RWPE1 (cell line): ENCODE data around the gene SCYGR6.

Experiments
- CTCF ChIA-PET: fragments of 350-600 bp; sonication (Branson Sonifier 250); formaldehyde crosslinking; extraction: SDS; loops from one replicate; lab custom pipeline; 2021; lab: Yijun Ruan, JAX
- POLR2A ChIA-PET: fragments of 400-600 bp; formaldehyde crosslinking; extraction: SDS; loops from one replicate; lab custom pipeline; 2020; ENCODE audit warnings: antibody characterized with exemption; ENCODE audit not compliant: low non-redundant PET; lab: Yijun Ruan, JAX
- DNase-seq: peaks from one replicate; pipeline ENCODE4 v3.0.0; 2012; ENCODE audit warnings: low spot score
- H3K27ac ChIP-seq: fragments of 450-650 bp; 2 replicates; pipeline ENCODE4 v1.5.1; 2017
- TF ChIP-seq, protein P1 (sequence below): fragments of 450-650 bp; conservative IDR thresholded peaks from 2 replicates; pipeline ENCODE4 v1.5.1; 2017; ENCODE audit warnings: low read depth, mild to moderate bottlenecking

Gene SCYGR6

DNA sequence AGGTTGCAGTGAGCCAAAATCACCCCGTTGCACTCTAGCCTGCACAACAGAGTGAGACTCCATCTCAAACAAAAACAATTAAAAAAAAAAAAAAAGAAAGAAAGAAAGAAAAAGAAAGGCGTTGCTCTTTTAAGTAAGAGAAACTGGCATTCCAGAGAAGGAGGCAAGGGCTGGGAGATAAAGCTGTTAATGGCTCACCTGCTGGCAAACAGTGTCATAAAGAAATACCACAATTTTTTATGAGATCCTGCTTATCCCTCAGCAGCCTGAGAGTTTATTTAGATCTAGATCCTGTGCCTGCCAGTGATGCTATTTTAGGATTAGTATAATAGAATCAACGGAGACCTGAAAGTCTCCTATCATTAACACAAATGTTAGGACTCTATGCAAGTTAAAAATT is 23.0 kb downstream of the SCYGR6 start:
- POLR2A ChIA-PET: no interaction called here
- CTCF ChIA-PET: no interaction called here
- TF ChIP-seq, protein P1, sequence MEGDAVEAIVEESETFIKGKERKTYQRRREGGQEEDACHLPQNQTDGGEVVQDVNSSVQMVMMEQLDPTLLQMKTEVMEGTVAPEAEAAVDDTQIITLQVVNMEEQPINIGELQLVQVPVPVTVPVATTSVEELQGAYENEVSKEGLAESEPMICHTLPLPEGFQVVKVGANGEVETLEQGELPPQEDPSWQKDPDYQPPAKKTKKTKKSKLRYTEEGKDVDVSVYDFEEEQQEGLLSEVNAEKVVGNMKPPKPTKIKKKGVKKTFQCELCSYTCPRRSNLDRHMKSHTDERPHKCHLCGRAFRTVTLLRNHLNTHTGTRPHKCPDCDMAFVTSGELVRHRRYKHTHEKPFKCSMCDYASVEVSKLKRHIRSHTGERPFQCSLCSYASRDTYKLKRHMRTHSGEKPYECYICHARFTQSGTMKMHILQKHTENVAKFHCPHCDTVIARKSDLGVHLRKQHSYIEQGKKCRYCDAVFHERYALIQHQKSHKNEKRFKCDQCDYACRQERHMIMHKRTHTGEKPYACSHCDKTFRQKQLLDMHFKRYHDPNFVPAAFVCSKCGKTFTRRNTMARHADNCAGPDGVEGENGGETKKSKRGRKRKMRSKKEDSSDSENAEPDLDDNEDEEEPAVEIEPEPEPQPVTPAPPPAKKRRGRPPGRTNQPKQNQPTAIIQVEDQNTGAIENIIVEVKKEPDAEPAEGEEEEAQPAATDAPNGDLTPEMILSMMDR: no peak
- no peak for DNase-seq
- no peak overlapping the region for H3K27ac ChIP-seq

DNA sequence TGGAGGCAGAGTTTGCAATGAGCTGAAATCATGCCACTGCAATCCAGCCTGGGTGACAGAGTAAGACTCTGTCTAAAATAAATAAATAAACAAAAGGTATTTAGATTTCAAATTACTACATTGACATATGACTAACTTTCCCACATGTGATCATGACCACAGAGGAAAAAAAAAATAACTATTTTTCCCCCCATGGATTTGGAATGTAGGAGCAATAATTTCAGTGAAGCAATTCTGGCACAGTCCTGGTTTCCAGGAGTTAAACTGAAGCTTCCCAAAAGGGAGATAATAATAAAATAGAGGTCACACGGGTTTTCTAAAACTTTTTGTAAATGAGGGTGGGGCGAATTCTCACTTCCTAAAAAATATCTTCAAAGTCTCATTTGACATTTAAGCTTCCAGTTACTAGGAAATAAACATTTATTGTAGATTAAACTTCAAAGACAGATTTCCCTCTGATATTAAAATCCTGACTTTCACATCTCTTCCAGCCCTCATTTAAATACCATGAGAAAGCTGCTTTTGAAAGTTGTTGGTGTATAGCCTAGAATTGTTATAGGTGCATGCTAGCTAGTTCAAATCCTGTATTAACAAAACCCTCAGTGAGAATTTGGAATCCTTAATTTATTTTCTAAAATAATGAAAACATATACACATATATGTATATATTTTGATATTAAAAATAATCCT is 27.4 kb downstream of the SCYGR6 start:
- POLR2A ChIA-PET: no interaction called here
- DNase-seq: no peak
- no peak overlapping the region for H3K27ac ChIP-seq
- CTCF ChIA-PET: no interaction called here
- TF ChIP-seq, protein P1: no peak

DNA sequence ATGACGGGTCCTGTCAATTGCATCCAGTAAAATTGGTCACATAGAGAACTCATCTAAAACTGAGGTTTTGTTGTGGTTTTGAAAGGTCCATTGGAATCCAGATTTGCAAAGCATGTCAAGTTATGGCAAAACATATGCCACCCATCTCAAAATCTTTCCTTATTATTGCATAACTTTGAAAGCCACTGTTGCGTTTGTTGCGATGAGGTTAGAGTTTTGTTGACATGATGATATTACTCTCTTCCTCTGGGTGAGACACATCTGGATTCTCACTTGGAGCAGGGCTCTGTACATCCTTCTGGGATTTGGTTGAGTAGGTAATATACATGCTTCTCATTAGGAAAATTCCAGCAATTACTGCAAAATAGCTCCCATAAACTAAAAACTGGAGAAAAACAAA is 37.4 kb downstream of the SCYGR6 start:
- no peak overlapping the region for H3K27ac ChIP-seq
- DNase-seq: no peak
- ChIA-PET POLR2A (no interaction called here), CTCF (no interaction called here)
- TF ChIP-seq, protein P1: no peak

DNA sequence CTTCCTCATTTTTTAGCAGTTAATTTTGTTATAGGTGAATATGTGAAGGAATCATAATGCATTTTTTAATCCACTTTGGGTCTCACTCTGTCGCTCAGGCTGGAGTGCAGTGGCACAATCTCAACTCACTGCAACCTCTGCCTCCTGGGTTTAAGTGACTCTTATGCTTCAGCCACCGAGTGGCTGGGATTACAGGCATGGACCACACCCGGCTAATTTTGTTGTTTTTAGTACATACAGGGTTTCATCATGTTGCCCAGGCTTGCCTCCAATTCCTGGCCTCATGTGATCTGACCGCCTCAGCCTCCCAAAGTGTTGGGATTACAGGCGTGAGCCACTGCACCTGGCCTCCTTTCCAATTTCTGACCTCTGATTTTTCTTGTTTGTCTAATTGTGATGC is 40.3 kb downstream of the SCYGR6 start:
- TF ChIP-seq, protein P1: no peak
- H3K27ac ChIP-seq: no peak overlapping the region
- POLR2A ChIA-PET: no interaction called here
- DNase-seq: no peak
- CTCF ChIA-PET: no interaction called here

DNA sequence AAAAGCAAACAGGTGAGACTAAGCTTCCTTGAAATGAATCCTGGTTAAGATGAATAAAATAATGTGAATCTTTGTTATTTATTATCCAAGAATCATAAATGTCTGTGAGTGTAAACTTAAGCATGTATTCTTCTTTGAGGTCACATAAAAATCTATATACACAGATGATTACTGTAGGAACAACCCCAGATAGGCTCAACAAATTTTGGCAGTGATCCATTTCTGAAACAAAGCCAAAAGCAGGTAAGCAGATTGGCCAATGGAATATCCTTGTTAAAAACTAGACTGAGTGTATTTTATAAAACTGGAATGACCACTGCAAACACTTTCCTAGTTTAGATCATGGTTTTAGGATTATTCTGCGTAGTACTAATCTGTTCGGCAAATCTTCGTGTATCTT is 46.6 kb downstream of the SCYGR6 start:
- POLR2A ChIA-PET: no interaction called here
- DNase-seq: no peak
- H3K27ac ChIP-seq: no peak overlapping the region
- CTCF ChIA-PET: no interaction called here
- TF ChIP-seq, protein P1: no peak

DNA sequence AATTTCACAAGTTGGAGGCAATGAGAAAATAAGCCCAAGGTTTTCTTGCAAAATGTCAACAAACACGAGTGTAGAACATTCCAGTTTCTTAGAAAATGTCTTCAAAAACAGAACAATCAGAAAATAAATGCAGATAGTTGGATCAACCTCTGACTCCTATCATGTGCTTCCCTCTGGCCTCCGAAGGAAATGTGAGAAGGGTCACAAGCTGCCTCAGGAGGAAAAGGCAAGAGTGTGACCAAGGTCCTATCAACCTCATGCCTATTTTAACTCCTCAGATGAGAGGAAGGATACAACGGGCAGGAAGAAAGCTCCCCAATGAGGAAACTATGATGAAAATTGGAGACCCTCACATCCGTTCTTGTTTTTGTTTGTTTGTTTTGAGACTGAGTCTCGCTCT is 50.1 kb downstream of the SCYGR6 start:
- DNase-seq: no peak
- TF ChIP-seq, protein P1: no peak
- ChIA-PET POLR2A (no interaction called here), CTCF (interaction anchor here (0.6 kb wide), 1 partner anchor 1373 kb away, joined by 3 read pairs; no protein-coding TSS in a partner anchor)
- H3K27ac ChIP-seq: no peak overlapping the region
